Parathyroid adenoma (tissue), 2 donors: ENCODE data around the gene ASTN2.

Experiments used
- H2AFZ ChIP-seq: fragments of 300-600 bp; sonication (generic); one replicate; pipeline ENCODE4 v1.7.0; 2017; ENCODE audit warnings: antibody characterized with exemption, mild to moderate bottlenecking
- H3K27ac ChIP-seq: fragments of 300-600 bp; sonication (generic); one replicate; pipeline ENCODE4 v1.7.0; 2017
- H3K27me3 ChIP-seq: fragments of 300-600 bp; sonication (generic); one replicate; pipeline ENCODE4 v1.7.0; 2017; ENCODE audit warnings: low read length; ENCODE audit not compliant: control insufficient read depth, insufficient read depth
- H3K36me3 ChIP-seq: fragments of 300-600 bp; sonication (generic); one replicate; pipeline ENCODE4 v1.7.0; 2017; ENCODE audit warnings: low read length; ENCODE audit not compliant: control insufficient read depth, insufficient read depth
- H3K4me1 ChIP-seq: fragments of 300-600 bp; sonication (generic); one replicate; pipeline ENCODE4 v1.7.0; 2017; ENCODE audit warnings: control low read depth
- H3K4me2 ChIP-seq: fragments of 300-600 bp; sonication (generic); one replicate; pipeline ENCODE4 v1.7.0; 2017; ENCODE audit warnings: low read length
- H3K4me3 ChIP-seq: fragments of 300-600 bp; sonication (generic); one replicate; pipeline ENCODE4 v1.7.0; 2017; ENCODE audit warnings: low read depth, low read length
- H3K79me2 ChIP-seq: fragments of 300-600 bp; sonication (generic); one replicate; pipeline ENCODE4 v1.7.0; 2017; ENCODE audit warnings: control low read depth
- H3K9ac ChIP-seq: fragments of 300-600 bp; sonication (generic); one replicate; pipeline ENCODE4 v1.7.0; 2017; ENCODE audit warnings: mild to moderate bottlenecking
- H3K9me3 ChIP-seq: fragments of 300-600 bp; sonication (generic); one replicate; pipeline ENCODE4 v1.7.0; 2017; ENCODE audit warnings: low read length; ENCODE audit not compliant: control insufficient read depth
- TF ChIP-seq, protein P1 (sequence below): fragments of 300-600 bp; sonication (generic); IDR thresholded peaks from one replicate; pipeline ENCODE4 v1.7.0; 2017; ENCODE audit warnings: antibody characterized with exemption, mild to moderate bottlenecking
- donor health status: primary hyperparathyroidism.

Gene ASTN2

DNA sequence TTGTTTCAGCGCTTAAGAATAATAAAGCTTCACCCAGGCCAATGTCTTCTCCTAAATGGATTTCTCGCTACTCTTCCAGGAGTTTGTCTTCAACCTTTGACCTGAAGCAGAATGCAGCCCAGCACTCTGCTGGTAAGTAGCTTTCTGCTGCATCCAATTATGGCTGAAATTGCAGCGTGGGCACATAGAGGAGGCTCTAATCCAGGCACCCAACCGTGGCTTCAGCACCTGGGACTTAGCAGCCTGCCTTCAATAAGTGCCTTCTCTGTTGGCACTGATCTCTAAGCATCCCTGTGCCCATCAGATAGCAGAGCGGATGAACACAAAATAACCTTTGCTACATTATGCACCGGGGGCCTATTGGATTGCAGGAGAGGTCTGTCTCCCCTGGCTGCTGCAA is 622.6 kb downstream of the ASTN2 start:
- TF ChIP-seq, protein P1, sequence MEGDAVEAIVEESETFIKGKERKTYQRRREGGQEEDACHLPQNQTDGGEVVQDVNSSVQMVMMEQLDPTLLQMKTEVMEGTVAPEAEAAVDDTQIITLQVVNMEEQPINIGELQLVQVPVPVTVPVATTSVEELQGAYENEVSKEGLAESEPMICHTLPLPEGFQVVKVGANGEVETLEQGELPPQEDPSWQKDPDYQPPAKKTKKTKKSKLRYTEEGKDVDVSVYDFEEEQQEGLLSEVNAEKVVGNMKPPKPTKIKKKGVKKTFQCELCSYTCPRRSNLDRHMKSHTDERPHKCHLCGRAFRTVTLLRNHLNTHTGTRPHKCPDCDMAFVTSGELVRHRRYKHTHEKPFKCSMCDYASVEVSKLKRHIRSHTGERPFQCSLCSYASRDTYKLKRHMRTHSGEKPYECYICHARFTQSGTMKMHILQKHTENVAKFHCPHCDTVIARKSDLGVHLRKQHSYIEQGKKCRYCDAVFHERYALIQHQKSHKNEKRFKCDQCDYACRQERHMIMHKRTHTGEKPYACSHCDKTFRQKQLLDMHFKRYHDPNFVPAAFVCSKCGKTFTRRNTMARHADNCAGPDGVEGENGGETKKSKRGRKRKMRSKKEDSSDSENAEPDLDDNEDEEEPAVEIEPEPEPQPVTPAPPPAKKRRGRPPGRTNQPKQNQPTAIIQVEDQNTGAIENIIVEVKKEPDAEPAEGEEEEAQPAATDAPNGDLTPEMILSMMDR, result no peak
- Histone ChIP-seq H3K27ac (no peak overlapping the region), H3K79me2 (no peaks in the 10 kb centered on the region), H3K4me3 (no peak overlapping the region), H3K36me3 (no peaks in the 10 kb centered on the region), H2AFZ (no peak overlapping the region), H3K9me3 (no peaks in the 10 kb centered on the region), H3K27me3 (no peaks in the 10 kb centered on the region), H3K4me1 (peaks cover 3% of the 10 kb centered on the region), H3K4me2 (no peak overlapping the region), H3K9ac (no peak overlapping the region)

DNA sequence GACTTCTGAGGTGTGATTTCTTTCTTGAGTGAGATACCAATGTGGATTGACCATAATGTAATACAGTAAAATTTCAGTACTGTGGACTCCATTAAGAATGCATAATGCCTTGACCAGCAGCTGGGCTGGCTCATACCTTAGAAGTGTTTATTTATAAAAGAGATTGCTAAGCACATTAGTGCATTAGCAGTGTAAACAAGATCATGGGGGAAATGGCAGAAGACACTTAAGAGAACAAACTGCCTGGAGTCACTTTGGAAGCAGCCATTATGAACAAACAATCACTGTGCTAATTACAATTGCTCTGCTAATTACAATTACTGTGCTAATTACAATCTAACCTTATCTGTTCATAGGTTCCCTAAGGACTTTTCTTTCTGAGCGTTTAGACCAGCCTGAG is 623.5 kb downstream of the ASTN2 start:
- H3K79me2 ChIP-seq, result no peaks in the 10 kb centered on the region
- H3K36me3 ChIP-seq, result no peaks in the 10 kb centered on the region

DNA sequence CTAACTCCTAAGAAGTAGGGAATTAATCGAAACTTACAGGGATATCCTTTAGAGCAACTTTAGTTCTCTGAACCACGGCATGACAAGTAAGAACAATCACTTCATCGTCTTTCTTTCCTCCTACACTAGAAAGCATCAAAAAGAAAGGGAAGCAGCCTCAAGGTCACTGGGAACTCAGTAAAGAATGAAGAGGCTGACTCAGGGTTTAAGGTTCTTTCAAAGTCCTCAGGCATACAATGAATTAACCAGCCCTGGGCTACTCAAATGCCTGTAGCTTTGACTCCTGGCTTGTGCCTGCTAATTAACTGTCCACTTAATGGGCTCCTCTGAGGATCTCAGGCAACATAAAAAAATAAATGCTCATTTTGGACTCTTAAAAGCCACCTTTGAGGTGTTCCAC is 625.8 kb downstream of the ASTN2 start:
- H2AFZ ChIP-seq, result no peak overlapping the region
- no peaks in the 10 kb centered on the region for H3K4me1 ChIP-seq
- H3K4me3 ChIP-seq, result no peak overlapping the region
- H3K36me3 ChIP-seq, result no peaks in the 10 kb centered on the region
- TF ChIP-seq, protein P1, result no peak
- H3K4me2 ChIP-seq, result no peak overlapping the region
- no peaks in the 10 kb centered on the region for H3K9me3 ChIP-seq
- no peak overlapping the region for H3K27ac ChIP-seq
- H3K27me3 ChIP-seq, result no peaks in the 10 kb centered on the region
- no peak overlapping the region for H3K9ac ChIP-seq
- no peaks in the 10 kb centered on the region for H3K79me2 ChIP-seq

More for the DNA sequence above, 623.5 kb downstream of the ASTN2 start:
- Histone ChIP-seq H3K9ac (no peak overlapping the region), H3K4me3 (no peak overlapping the region), H3K9me3 (no peaks in the 10 kb centered on the region), H3K27me3 (no peaks in the 10 kb centered on the region), H3K4me2 (no peak overlapping the region), H3K4me1 (peaks cover 3% of the 10 kb centered on the region), H2AFZ (peak overlapping the region; percentile 40), H3K27ac (no peak overlapping the region)
- TF ChIP-seq, protein P1, result no peak

DNA sequence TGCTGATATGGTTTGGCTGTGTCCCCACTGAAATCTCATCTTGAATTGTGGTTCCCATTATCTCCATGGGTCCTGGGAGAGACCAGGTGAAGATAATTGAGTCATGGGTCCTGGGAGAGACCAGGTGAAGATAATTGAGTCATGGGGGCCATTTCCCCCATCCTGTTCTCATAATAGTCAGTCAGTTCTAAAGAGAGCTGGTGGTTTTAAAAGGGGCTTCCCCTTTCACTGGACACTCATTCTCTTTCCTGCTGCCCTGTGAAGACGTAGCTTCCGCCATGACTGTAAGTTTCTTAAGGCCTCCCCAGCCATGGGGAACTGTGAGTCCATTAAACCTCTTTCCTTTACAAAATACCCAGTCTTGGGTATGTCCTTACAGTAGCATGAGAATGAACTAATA is 628.1 kb downstream of the ASTN2 start:
- Histone ChIP-seq H2AFZ (no peak overlapping the region), H3K36me3 (no peaks in the 10 kb centered on the region), H3K4me2 (no peak overlapping the region), H3K27me3 (no peaks in the 10 kb centered on the region), H3K27ac (no peak overlapping the region), H3K9me3 (no peaks in the 10 kb centered on the region), H3K9ac (no peak overlapping the region), H3K4me1 (no peaks in the 10 kb centered on the region), H3K79me2 (no peaks in the 10 kb centered on the region), H3K4me3 (no peak overlapping the region)
- TF ChIP-seq, protein P1, result no peak

DNA sequence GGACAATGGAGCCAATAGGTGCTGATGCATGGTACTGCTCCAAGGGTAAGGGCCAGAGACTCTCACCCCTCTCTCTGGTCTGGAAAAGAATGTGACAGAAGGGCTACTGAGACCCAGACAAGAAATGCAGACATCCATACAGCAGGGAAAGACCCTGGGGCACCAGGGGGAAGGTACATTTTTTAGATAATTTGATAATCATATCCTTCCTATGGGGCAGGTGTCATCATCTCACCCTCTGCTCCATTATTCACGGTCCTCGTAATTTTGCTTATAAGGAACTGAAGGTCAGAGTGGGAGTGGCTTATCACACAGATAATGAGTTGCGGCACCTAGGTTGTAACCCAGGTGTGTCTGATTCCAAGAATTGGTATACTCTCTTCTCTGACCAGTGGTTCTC is 637.7 kb downstream of the ASTN2 start:
- no peak overlapping the region for H3K9ac ChIP-seq
- no peaks in the 10 kb centered on the region for H3K36me3 ChIP-seq
- no peak overlapping the region for H3K4me2 ChIP-seq
- H3K4me1 ChIP-seq, result no peaks in the 10 kb centered on the region
- H3K4me3 ChIP-seq, result no peak overlapping the region
- no peak overlapping the region for H3K27ac ChIP-seq
- H3K9me3 ChIP-seq, result no peaks in the 10 kb centered on the region
- no peaks in the 10 kb centered on the region for H3K79me2 ChIP-seq
- H3K27me3 ChIP-seq, result no peaks in the 10 kb centered on the region
- no peak overlapping the region for H2AFZ ChIP-seq
- TF ChIP-seq, protein P1, result no peak
